Caco-2 (cell line): Measurements from ENCODE around the gene C11orf54. TPM values are rescaled to one million over a fixed set of nuclear protein-coding genes. Genes with fewer than 3 reads are reported as not detected.

Experiments used
- BruUV-seq: library from RNA; stranded (reverse); fragments of 400-500 nt; replicated peaks from 2 replicates; lab custom pipeline; 2021; lab: Mats Ljungman, UMichigan
- CTCF ChIA-PET: fragments of 300-600 bp; sonication (Branson Sonifier 250); formaldehyde crosslinking; loops from one replicate; lab custom pipeline; 2022; ENCODE audit warnings: antibody characterized with exemption; lab: Charles Lee
- POLR2A ChIA-PET: fragments of 300-600 bp; sonication (Branson Sonifier 250); formaldehyde crosslinking; loops from one replicate; lab custom pipeline; 2022; ENCODE audit warnings: antibody characterized with exemption; lab: Charles Lee
- DNase-seq, 2 experiments: peaks; one replicate each; pipeline versions ENCODE4 v3.0.0 to v3.0.0-alpha.2; 2020 to 2022
- H3K27me3 ChIP-seq: replicated peaks from 2 replicates; pipeline ENCODE4 v1.6.0; 2011; ENCODE audit warnings: low read length; ENCODE audit not compliant: control insufficient read depth, insufficient read depth
- H3K36me3 ChIP-seq: 2 replicates; pipeline ENCODE4 v1.5.1; 2011; ENCODE audit warnings: low read length; ENCODE audit not compliant: control insufficient read depth, insufficient read depth
- H3K4me1 ChIP-seq: fragments of 250-450 bp; sonication (Bioruptor Pico); 2 replicates; pipeline ENCODE4 v1.5.1; 2020; ENCODE audit warnings: mild to moderate bottlenecking
- H3K4me3 ChIP-seq: 2 replicates; pipeline ENCODE4 v1.5.1; 2011; ENCODE audit warnings: low read depth, mild to moderate bottlenecking, control low read depth, low read length
- H3K9me3 ChIP-seq: fragments of 250-450 bp; sonication (Bioruptor Pico); 2 replicates; pipeline ENCODE4 v1.5.1; 2020; ENCODE audit warnings: mild to moderate bottlenecking, moderate library complexity
- H3K27ac Mint-ChIP-seq: one replicate; pipeline ENCODE4 v1.8.0; 2022; ENCODE audit warnings: mixed read lengths; ENCODE audit not compliant: unreplicated experiment
- H3K27me3 Mint-ChIP-seq: one replicate; pipeline ENCODE4 v1.8.0; 2022; ENCODE audit warnings: mixed read lengths; ENCODE audit not compliant: insufficient read depth, unreplicated experiment
- H3K36me3 Mint-ChIP-seq: one replicate; pipeline ENCODE4 v1.8.0; 2022; ENCODE audit warnings: mild to moderate bottlenecking, mixed read lengths; ENCODE audit not compliant: insufficient read depth, unreplicated experiment
- H3K4me1 Mint-ChIP-seq: one replicate; pipeline ENCODE4 v1.8.0; 2022; ENCODE audit warnings: low read depth, mixed read lengths; ENCODE audit not compliant: unreplicated experiment
- H3K4me3 Mint-ChIP-seq: one replicate; pipeline ENCODE4 v1.8.0; 2022; ENCODE audit warnings: mild to moderate bottlenecking, moderate library complexity, mixed read lengths; ENCODE audit not compliant: unreplicated experiment
- H3K9me3 Mint-ChIP-seq: one replicate; pipeline ENCODE4 v1.8.0; 2022; ENCODE audit warnings: mixed read lengths; ENCODE audit not compliant: unreplicated experiment
- intact Hi-C: fragments of 100-400 bp; cut with micrococcal nuclease; formaldehyde crosslinking; loops from one replicate; pipeline ENCODE4 v1.10.0; 2022; ENCODE audit not compliant: unreplicated experiment
- total RNA-seq: library from RNA; stranded (reverse); gene quantifications from 2 replicates; pipeline ENCODE4 v1.2.3, GENCODE V29; 2022
- TF ChIP-seq, protein P1 (sequence below), 2 experiments: fragments of 200-600 bp in 1 of 2; IDR thresholded peaks; 1 replicate in 1 of 2; 2 replicates in 1 of 2; pipeline versions ENCODE4 v1.5.1 to v1.8.0; 2011 to 2022; ENCODE audit warnings: antibody characterized with exemption in 1 of 2, control low read depth in 1 of 2, inconsistent platforms in 1 of 2, low read depth in 1 of 2, low read length in 1 of 2, mild to moderate bottlenecking in 1 of 2, moderate library complexity in 1 of 2; ENCODE audit not compliant: insufficient read depth in 1 of 2, severe bottlenecking in 1 of 2, unreplicated experiment in 1 of 2

Gene C11orf54
- total RNA-seq, 1 experiment from 2014 or later: 20.7 TPM

DNA sequence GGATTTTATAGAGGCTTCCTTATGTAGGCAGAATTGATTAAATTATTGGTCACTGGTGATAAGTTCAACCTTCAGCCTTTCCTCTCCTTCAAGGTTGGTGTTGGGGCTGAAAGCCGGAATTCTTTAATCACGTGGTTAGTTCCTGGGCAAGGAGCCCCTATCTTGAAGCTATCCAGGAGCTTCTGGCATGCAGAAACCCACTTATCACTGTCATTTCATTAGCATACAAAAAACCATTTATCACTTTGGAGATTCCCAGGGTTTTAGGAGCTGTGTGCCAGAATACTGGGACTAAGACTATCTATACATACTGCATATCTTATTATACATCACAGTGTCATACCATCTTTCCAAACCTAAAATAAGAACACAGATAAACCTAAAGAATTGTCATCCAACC lies 24.1 kb downstream of the C11orf54 start:
- H3K36me3 ChIP-seq: peaks cover 3% of the 10 kb centered on the region
- peaks cover 28% of the 10 kb centered on the region for H3K4me1 ChIP-seq
- POLR2A ChIA-PET: interaction anchor here (1.4 kb wide), 1 partner anchor 19 kb away, joined by 4 read pairs; the partner anchor contains the start of gene MED17
- Mint-ChIP-seq H3K4me1 (peaks cover 23% of the 10 kb centered on the region), H3K27me3 (no peaks in the 10 kb centered on the region), H3K27ac (no peak overlapping the region), H3K36me3 (peaks cover 57% of the 10 kb centered on the region), H3K9me3 (peaks cover 10% of the 10 kb centered on the region), H3K4me3 (no peak overlapping the region)
- intact Hi-C loops: no loop called here
- TF ChIP-seq, protein P1, sequence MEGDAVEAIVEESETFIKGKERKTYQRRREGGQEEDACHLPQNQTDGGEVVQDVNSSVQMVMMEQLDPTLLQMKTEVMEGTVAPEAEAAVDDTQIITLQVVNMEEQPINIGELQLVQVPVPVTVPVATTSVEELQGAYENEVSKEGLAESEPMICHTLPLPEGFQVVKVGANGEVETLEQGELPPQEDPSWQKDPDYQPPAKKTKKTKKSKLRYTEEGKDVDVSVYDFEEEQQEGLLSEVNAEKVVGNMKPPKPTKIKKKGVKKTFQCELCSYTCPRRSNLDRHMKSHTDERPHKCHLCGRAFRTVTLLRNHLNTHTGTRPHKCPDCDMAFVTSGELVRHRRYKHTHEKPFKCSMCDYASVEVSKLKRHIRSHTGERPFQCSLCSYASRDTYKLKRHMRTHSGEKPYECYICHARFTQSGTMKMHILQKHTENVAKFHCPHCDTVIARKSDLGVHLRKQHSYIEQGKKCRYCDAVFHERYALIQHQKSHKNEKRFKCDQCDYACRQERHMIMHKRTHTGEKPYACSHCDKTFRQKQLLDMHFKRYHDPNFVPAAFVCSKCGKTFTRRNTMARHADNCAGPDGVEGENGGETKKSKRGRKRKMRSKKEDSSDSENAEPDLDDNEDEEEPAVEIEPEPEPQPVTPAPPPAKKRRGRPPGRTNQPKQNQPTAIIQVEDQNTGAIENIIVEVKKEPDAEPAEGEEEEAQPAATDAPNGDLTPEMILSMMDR (IDR thresholded peaks at IDR 0.05; ENCODE audit: insufficient read depth in 1 of 2, low read depth in 1 of 2, low read length in 1 of 2, severe bottlenecking in 1 of 2, unreplicated experiment in 1 of 2): no peak
- DNase-seq: no peak
- BruUV-seq: no TSS peak
- peaks cover 7% of the 10 kb centered on the region for H3K9me3 ChIP-seq
- no peak overlapping the region for H3K4me3 ChIP-seq
- no peaks in the 10 kb centered on the region for H3K27me3 ChIP-seq
- CTCF ChIA-PET: interaction anchor here (1.4 kb wide), 1 partner anchor 19 kb away, joined by 6 read pairs; the partner anchor contains the start of gene MED17

DNA sequence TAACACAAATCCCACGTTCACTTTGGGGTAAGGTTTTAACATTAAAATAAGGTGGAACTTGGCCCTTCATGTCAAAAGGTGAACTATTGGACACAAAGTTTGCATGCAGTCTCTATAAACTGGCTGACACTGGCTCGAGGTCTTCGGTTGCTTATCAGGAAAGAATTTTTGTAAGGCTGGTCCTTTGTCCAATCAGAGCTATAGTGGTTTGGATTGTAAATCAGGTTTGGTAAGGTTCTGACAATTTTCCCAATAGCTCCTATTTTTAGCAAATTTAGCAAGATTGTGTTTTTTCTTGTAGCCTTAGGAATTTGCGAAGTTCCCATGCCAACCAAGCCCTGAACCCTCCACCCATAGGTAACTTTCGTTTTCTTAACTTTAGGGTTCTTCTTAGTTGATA lies 25.0 kb downstream of the C11orf54 start:
- peaks cover 7% of the 10 kb centered on the region for H3K9me3 ChIP-seq
- H3K4me1 ChIP-seq: peaks cover 30% of the 10 kb centered on the region
- H3K4me3 ChIP-seq: no peak overlapping the region
- Mint-ChIP-seq H3K4me1 (peaks cover 28% of the 10 kb centered on the region), H3K4me3 (no peak overlapping the region), H3K36me3 (peaks cover 63% of the 10 kb centered on the region), H3K9me3 (peaks cover 10% of the 10 kb centered on the region), H3K27ac (no peak overlapping the region), H3K27me3 (no peaks in the 10 kb centered on the region)
- CTCF ChIA-PET: interaction anchor here (1.4 kb wide), 1 partner anchor 18 kb away, joined by 6 read pairs; the partner anchor contains the start of gene MED17
- TF ChIP-seq, protein P1 (IDR thresholded peaks at IDR 0.05; ENCODE audit: insufficient read depth in 1 of 2, low read depth in 1 of 2, low read length in 1 of 2, severe bottlenecking in 1 of 2, unreplicated experiment in 1 of 2): no peak
- POLR2A ChIA-PET: interaction anchor here (1.1 to 1.4 kb wide), 2 partner anchors 18 to 25 kb away, joined by 4 to 6 read pairs; partner anchors contain the start of genes C11orf54, MED17 and TAF1D
- BruUV-seq: no TSS peak
- no peaks in the 10 kb centered on the region for H3K27me3 ChIP-seq
- intact Hi-C loops: loop anchor here (1.0 kb wide), 1 partner anchor 21 kb away; no protein-coding TSS in a partner anchor
- peaks cover 3% of the 10 kb centered on the region for H3K36me3 ChIP-seq
- no peak for DNase-seq

DNA sequence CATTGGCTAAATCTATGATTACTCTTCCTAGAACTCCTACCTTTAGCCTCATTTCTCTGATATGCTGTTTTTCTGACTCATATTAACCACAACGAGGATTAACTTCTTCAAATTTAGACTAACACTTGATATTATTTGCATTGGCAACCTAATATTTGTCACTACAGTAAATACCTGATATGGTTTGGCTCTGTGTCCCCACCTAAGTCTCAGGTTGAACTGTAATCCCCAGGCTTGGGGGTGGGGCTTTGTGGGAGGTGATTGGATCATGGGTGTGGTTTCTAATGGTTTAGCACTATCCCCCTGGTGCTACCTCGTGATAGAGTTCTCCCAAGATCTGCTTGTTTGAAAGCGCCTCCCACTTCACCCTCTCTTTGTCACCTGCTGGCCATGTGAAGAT lies 25.5 kb downstream of the C11orf54 start:
- Histone ChIP-seq H3K36me3 (peaks cover 3% of the 10 kb centered on the region), H3K4me3 (no peak overlapping the region), H3K9me3 (peaks cover 7% of the 10 kb centered on the region), H3K27me3 (no peaks in the 10 kb centered on the region), H3K4me1 (peaks cover 30% of the 10 kb centered on the region)
- TF ChIP-seq, protein P1 (IDR thresholded peaks at IDR 0.05; ENCODE audit: insufficient read depth in 1 of 2, low read depth in 1 of 2, low read length in 1 of 2, severe bottlenecking in 1 of 2, unreplicated experiment in 1 of 2): no peak
- intact Hi-C loops: no loop called here
- no TSS peak for BruUV-seq
- Mint-ChIP-seq H3K4me1 (peaks cover 28% of the 10 kb centered on the region), H3K4me3 (no peak overlapping the region), H3K27ac (no peak overlapping the region), H3K27me3 (no peaks in the 10 kb centered on the region), H3K9me3 (peaks cover 10% of the 10 kb centered on the region), H3K36me3 (peaks cover 67% of the 10 kb centered on the region)
- CTCF ChIA-PET: interaction anchor here (1.4 kb wide), 1 partner anchor 17 kb away, joined by 6 read pairs; the partner anchor contains the start of gene MED17
- POLR2A ChIA-PET: interaction anchor here (1.1 to 1.4 kb wide), 2 partner anchors 17 to 25 kb away, joined by 4 to 6 read pairs; partner anchors contain the start of genes C11orf54, MED17 and TAF1D
- no peak for DNase-seq
